Breast epithelium (tissue), 4 donors: ENCODE results near the gene RPS16. TPM values are rescaled to one million over a fixed set of nuclear protein-coding genes. Genes with fewer than 3 reads are reported as not detected.
"Not testable (repeated sequence)": the region's sequence is repeated elsewhere in the genome, so short reads cannot be mapped to it uniquely, and the experiment has no call there.

Source experiments
- DNase-seq, 2 donors: peaks; one replicate each; pipeline ENCODE4 v3.0.0-alpha.2; 2019; ENCODE audit warnings: low spot score in 2 of 2
- H3K27ac ChIP-seq, 2 donors: fragments of 200-600 bp; sonication (generic) in 1 of 2; one replicate each; pipeline ENCODE4 v1.5.1; 2016 to 2019; ENCODE audit warnings: mild to moderate bottlenecking in 1 of 2
- H3K27me3 ChIP-seq, 2 donors: fragments of 200-600 bp; sonication (generic) in 1 of 2; one replicate each; pipeline versions ENCODE4 v1.5.1 to v1.6.0; 2017 to 2019; ENCODE audit warnings: control low read depth in 1 of 2, mild to moderate bottlenecking in 1 of 2
- H3K36me3 ChIP-seq: fragments of 200-600 bp; one replicate; pipeline ENCODE4 v1.5.1; 2019
- H3K4me1 ChIP-seq, 2 donors: fragments of 200-600 bp; sonication (generic); one replicate each; pipeline ENCODE4 v1.5.1; 2016 to 2019; ENCODE audit warnings: control low read depth in 1 of 2
- H3K4me3 ChIP-seq, 3 donors: fragments of 200-600 bp; sonication (generic); 1 replicate in 2 of 3; 2 replicates in 1 of 3; pipeline ENCODE4 v1.5.1; 2016 to 2019; ENCODE audit warnings: mild to moderate bottlenecking in 3 of 3, moderate library complexity in 2 of 3
- H3K9me3 ChIP-seq, 2 donors: fragments of 200-600 bp; sonication (generic) in 1 of 2; one replicate each; pipeline ENCODE4 v1.5.1; 2016 to 2019; ENCODE audit warnings: control low read depth in 1 of 2
- CTCF ChIP-seq, 3 donors: fragments of 450-650 bp; IDR thresholded peaks; one replicate each; pipeline ENCODE4 v1.5.1; 2016 to 2017; ENCODE audit warnings: antibody characterized with exemption in 3 of 3, mild to moderate bottlenecking in 3 of 3, moderate library complexity in 3 of 3
- POLR2A ChIP-seq: fragments of 450-650 bp; IDR thresholded peaks from one replicate; pipeline ENCODE4 v1.6.1; 2016; ENCODE audit warnings: antibody characterized with exemption, mild to moderate bottlenecking, moderate library complexity
- POLR2AphosphoS5 ChIP-seq, 3 donors: sonication (generic); formaldehyde crosslinking; IDR thresholded peaks; one replicate each; pipeline ENCODE4 v1.6.1; 2017; ENCODE audit warnings: antibody characterized with exemption in 3 of 3
- intact Hi-C: fragments of 100-400 bp; cut with DNase I; formaldehyde crosslinking; loops from one replicate; pipeline ENCODE4 v1.15.1; 2023; ENCODE audit warnings: low total_unique reads
- total RNA-seq, 3 donors: library from RNA; depleted of rRNA; stranded (reverse); fragments of >200 nt; gene quantifications; one replicate each; pipeline ENCODE4 v1.1.0, GENCODE V29; 2016

RPS16 gene
- total RNA-seq, 3 donors from 2014 or later: 1,681 to 3,245 (median 1,756) TPM

- Histone ChIP-seq H3K9me3 (no peaks in the 10 kb centered on the region), H3K27me3 (no peaks in the 10 kb centered on the region), H3K4me3 (peak within 1 kb of the TSS; percentile 63 to 96 (median 92)), H3K27ac (peak within 1 kb of the TSS; percentile 86 to 88), H3K4me1 (peaks cover 4 to 8% of the 10 kb centered on the region in 2 donors), H3K36me3 (no peaks in the 10 kb centered on the region)
- intact Hi-C loops: loop anchor here (1.0 kb wide), 1 partner anchor 27 kb away; no protein-coding TSS in a partner anchor
- TF ChIP-seq CTCF (IDR thresholded peaks at IDR 0.05) (peak in 1 of 3 donors; percentile 11), POLR2AphosphoS5 (IDR thresholded peaks at IDR 0.05) (peak; percentile 72 to 90 (median 81)), POLR2A (peak; percentile 24)
- DNase-seq: peak; percentile 94 to 98
Measured at GRCh38 chr19:39480337-39481228, 44.8 kb upstream of the RPS16 start, which contains the start of gene TIMM50. TIMM50 (plus strand) TSS chr19:39480838; CDS start chr19:39480854, 16 bp downstream.

GRCh38 chr19:39479916-39480315, 44.2 kb upstream of the RPS16 start:
- TF ChIP-seq POLR2AphosphoS5 (IDR thresholded peaks at IDR 0.05) (no peak), CTCF (IDR thresholded peaks at IDR 0.05) (no peak), POLR2A (no peak)
- H3K27ac ChIP-seq: peak overlapping the region; percentile 86 to 88
- peaks cover 4 to 8% of the 10 kb centered on the region in 2 donors for H3K4me1 ChIP-seq
- no peaks in the 10 kb centered on the region for H3K36me3 ChIP-seq
- no peaks in the 10 kb centered on the region for H3K9me3 ChIP-seq
- intact Hi-C loops: loop anchor here (1.0 kb wide), 1 partner anchor 27 kb away; no protein-coding TSS in a partner anchor
- peak overlapping the region; percentile 63 to 96 (median 92) for H3K4me3 ChIP-seq
- no peaks in the 10 kb centered on the region for H3K27me3 ChIP-seq
- no peak for DNase-seq

- H3K4me1 ChIP-seq, intact Hi-C loops, H3K36me3 ChIP-seq, H3K4me3 ChIP-seq, H3K27me3 ChIP-seq, H3K27ac ChIP-seq, DNase-seq, H3K9me3 ChIP-seq: not testable (repeated sequence)
Measured at GRCh38 chr19:39479319-39479801, 43.6 kb upstream of the RPS16 start.

- Histone ChIP-seq H3K27ac (no peak overlapping the region), H3K4me1 (no peaks in the 10 kb centered on the region), H3K27me3 (no peaks in the 10 kb centered on the region), H3K36me3 (peaks cover 4% of the 10 kb centered on the region), H3K4me3 (no peak overlapping the region), H3K9me3 (no peaks in the 10 kb centered on the region)
- no peak for TF ChIP-seq CTCF (IDR thresholded peaks at IDR 0.05)
- TF ChIP-seq POLR2A: no peak
- TF ChIP-seq POLR2AphosphoS5 (IDR thresholded peaks at IDR 0.05): no peak
- DNase-seq: no peak
- intact Hi-C loops: loop anchor here (1.0 kb wide), 1 partner anchor 39 kb away; no protein-coding TSS in a partner anchor
Measured at GRCh38 chr19:39475748-39476147, 40.0 kb upstream of the RPS16 start.

- H3K4me1 ChIP-seq: no peaks in the 10 kb centered on the region
- no peaks in the 10 kb centered on the region for H3K9me3 ChIP-seq
- H3K36me3 ChIP-seq: peaks cover 12% of the 10 kb centered on the region
- H3K27ac ChIP-seq: no peak overlapping the region
- no peaks in the 10 kb centered on the region for H3K27me3 ChIP-seq
- DNase-seq: no peak
- no peak overlapping the region for H3K4me3 ChIP-seq
- TF ChIP-seq CTCF (IDR thresholded peaks at IDR 0.05): peak in 2 of 3 donors; percentile 55 to 63
- no peak for TF ChIP-seq POLR2A
- intact Hi-C loops: no loop called here
Measured at GRCh38 chr19:39474139-39474620, 38.4 kb upstream of the RPS16 start.
